Measurements from ENCODE around the gene MAU2.
"Not testable (repeated sequence)": the region's sequence is repeated elsewhere in the genome, so short reads cannot be mapped to it uniquely, and the experiment has no call there.

The MAU2 gene

GRCh38 chr19:19385896-19386869 lies 65.6 kb downstream of the MAU2 start:
- DNase-seq, result peak; percentile 44

- DNase-seq, result no peak
These were observed 66.5 kb downstream of the MAU2 start for GRCh38 chr19:19387108-19387507.

- DNase-seq, result no peak
These were observed 68.2 kb downstream of the MAU2 start for GRCh38 chr19:19388568-19389555.

GRCh38 chr19:19389683-19390082 lies 69.1 kb downstream of the MAU2 start:
- not testable (repeated sequence) for DNase-seq

GRCh38 chr19:19394333-19394732 lies 73.7 kb downstream of the MAU2 start:
- not testable (repeated sequence) for DNase-seq

- no peak for DNase-seq
These were observed 79.3 kb downstream of the MAU2 start for GRCh38 chr19:19399733-19400433.

- DNase-seq, result no peak
These were observed 82.2 kb downstream of the MAU2 start for GRCh38 chr19:19402656-19403372.

GRCh38 chr19:19403373-19403901 lies 82.8 kb downstream of the MAU2 start:
- peak; percentile 13 for DNase-seq

- peak; percentile 62 for DNase-seq
These were observed 84.5 kb downstream of the MAU2 start, which contains the start of gene GATAD2A for GRCh38 chr19:19404879-19405860. TSS of gene GATAD2A (plus strand) at chr19:19405675. CDS start at chr19:19465346, 59,671 bp downstream.

- DNase-seq, result peak; percentile 1
These were observed 85.6 kb downstream of the MAU2 start for GRCh38 chr19:19405971-19406877.

GRCh38 chr19:19406878-19407632 lies 86.4 kb downstream of the MAU2 start:
- no peak for DNase-seq

- DNase-seq, result no peak
These were observed 87.0 kb downstream of the MAU2 start for GRCh38 chr19:19407633-19407930.

Data from DMS153 (cell line).